ENCODE measurements around the gene SLC35A5.

DNA sequence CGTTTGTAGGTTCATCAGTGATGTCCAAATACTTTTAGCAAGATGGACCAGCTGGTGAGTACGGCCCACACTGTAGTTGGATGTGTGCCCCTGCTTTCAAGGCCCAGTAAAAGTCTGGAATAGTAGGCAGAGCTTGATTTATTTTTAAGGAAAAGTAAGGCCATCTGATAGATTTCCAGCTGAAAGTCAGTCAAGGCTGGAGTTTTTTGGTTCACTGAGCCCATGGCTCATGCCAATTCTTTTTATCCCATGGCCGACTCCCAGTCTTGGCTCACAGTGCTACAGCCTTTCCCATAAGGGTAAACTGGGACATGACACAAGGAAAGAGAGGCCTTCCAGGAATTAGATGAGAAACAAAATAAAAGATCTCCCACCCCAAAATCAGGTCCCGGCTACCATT is 65.6 kb downstream of the SLC35A5 start:
- TF ChIP-seq, protein P1, sequence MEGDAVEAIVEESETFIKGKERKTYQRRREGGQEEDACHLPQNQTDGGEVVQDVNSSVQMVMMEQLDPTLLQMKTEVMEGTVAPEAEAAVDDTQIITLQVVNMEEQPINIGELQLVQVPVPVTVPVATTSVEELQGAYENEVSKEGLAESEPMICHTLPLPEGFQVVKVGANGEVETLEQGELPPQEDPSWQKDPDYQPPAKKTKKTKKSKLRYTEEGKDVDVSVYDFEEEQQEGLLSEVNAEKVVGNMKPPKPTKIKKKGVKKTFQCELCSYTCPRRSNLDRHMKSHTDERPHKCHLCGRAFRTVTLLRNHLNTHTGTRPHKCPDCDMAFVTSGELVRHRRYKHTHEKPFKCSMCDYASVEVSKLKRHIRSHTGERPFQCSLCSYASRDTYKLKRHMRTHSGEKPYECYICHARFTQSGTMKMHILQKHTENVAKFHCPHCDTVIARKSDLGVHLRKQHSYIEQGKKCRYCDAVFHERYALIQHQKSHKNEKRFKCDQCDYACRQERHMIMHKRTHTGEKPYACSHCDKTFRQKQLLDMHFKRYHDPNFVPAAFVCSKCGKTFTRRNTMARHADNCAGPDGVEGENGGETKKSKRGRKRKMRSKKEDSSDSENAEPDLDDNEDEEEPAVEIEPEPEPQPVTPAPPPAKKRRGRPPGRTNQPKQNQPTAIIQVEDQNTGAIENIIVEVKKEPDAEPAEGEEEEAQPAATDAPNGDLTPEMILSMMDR (IDR thresholded peaks at IDR 0.05; ENCODE audit: low read depth, low read length, poor library complexity, severe bottlenecking): no peak
- TF ChIP-seq EZH2phosphoT487 (IDR thresholded peaks at IDR 0.05; ENCODE audit: borderline replicate concordance, low read length): no peak
